ENCODE measurements around the gene SLCO4A1. TPM values are rescaled to one million over a fixed set of nuclear protein-coding genes. Genes with fewer than 3 reads are reported as not detected.

The SLCO4A1 gene
- total and polyA plus RNA-seq, 2 experiments from 2014 or later: 0.22 to 0.43 TPM

GRCh38 chr20:62693524-62693922, 51.2 kb downstream of the SLCO4A1 start:
- Histone ChIP-seq H3K4me1 (ENCODE audit: insufficient read depth) (no peaks in the 10 kb centered on the region), H3K4me2 (ENCODE audit: unreplicated experiment) (no peak overlapping the region), H3F3A (ENCODE audit: insufficient read depth) (no peaks in the 10 kb centered on the region), H3K9me3 (ENCODE audit: low read depth) (no peaks in the 10 kb centered on the region), H3K9ac (no peak overlapping the region), H3K27ac (no peak overlapping the region), H4K20me1 (ENCODE audit: insufficient read depth) (no peaks in the 10 kb centered on the region), H2AFZ (no peak overlapping the region), H3K79me2 (ENCODE audit: insufficient read depth) (no peaks in the 10 kb centered on the region), H3K4me3 (no peak overlapping the region), H3K9me2 (ENCODE audit: insufficient read depth) (no peaks in the 10 kb centered on the region), H3K36me3 (ENCODE audit: low read depth) (no peaks in the 10 kb centered on the region), H3K27me3 (replicated peaks; ENCODE audit: insufficient read depth) (peaks cover 10% of the 10 kb centered on the region; the same call in 1 of the 2 replicates)
- TF ChIP-seq EZH2 (IDR thresholded peaks at IDR 0.05; ENCODE audit: insufficient read depth, poor library complexity, severe bottlenecking): no peak
- TF ChIP-seq EZH2phosphoT487 (IDR thresholded peaks at IDR 0.05; ENCODE audit: insufficient read depth, low read depth): no peak
- 58 to 61% methylated on average over 10 of the region's 10 CpGs for WGBS, 2 experiments (ENCODE audit: low coverage in 1 of 2, low lambda C conversion rate in 2 of 2, missing lambda C conversion rate in 2 of 2)
- DNase-seq: no peak
- in situ Hi-C loops (cut with MboI): no loop called here

GRCh38 chr20:62694106-62694505, 51.8 kb downstream of the SLCO4A1 start:
- Histone ChIP-seq H3K79me2 (ENCODE audit: insufficient read depth) (no peaks in the 10 kb centered on the region), H2AFZ (no peak overlapping the region), H3K4me2 (ENCODE audit: unreplicated experiment) (no peak overlapping the region), H4K20me1 (ENCODE audit: insufficient read depth) (no peaks in the 10 kb centered on the region), H3K27ac (no peak overlapping the region), H3K27me3 (replicated peaks; ENCODE audit: insufficient read depth) (peaks cover 10% of the 10 kb centered on the region; the same call in 1 of the 2 replicates), H3F3A (ENCODE audit: insufficient read depth) (no peaks in the 10 kb centered on the region), H3K9ac (no peak overlapping the region), H3K4me3 (no peak overlapping the region), H3K9me3 (ENCODE audit: low read depth) (no peaks in the 10 kb centered on the region), H3K36me3 (ENCODE audit: low read depth) (no peaks in the 10 kb centered on the region), H3K4me1 (ENCODE audit: insufficient read depth) (no peaks in the 10 kb centered on the region), H3K9me2 (ENCODE audit: insufficient read depth) (no peaks in the 10 kb centered on the region)
- 72 to 76% methylated on average over 10 of the region's 10 CpGs for WGBS, 2 experiments (ENCODE audit: low coverage in 1 of 2, low lambda C conversion rate in 2 of 2, missing lambda C conversion rate in 2 of 2)
- TF ChIP-seq EZH2 (IDR thresholded peaks at IDR 0.05; ENCODE audit: insufficient read depth, poor library complexity, severe bottlenecking) (no peak), EZH2phosphoT487 (IDR thresholded peaks at IDR 0.05; ENCODE audit: insufficient read depth, low read depth) (no peak)
- in situ Hi-C loops (cut with MboI): no loop called here
- DNase-seq: no peak

- WGBS, 2 experiments (ENCODE audit: low coverage in 1 of 2, low lambda C conversion rate in 2 of 2, missing lambda C conversion rate in 2 of 2): 61 to 62% methylated on average over 15 of the region's 15 CpGs
- Histone ChIP-seq H3K4me1 (ENCODE audit: insufficient read depth) (no peaks in the 10 kb centered on the region), H4K20me1 (ENCODE audit: insufficient read depth) (no peaks in the 10 kb centered on the region), H3K79me2 (ENCODE audit: insufficient read depth) (no peaks in the 10 kb centered on the region), H3K27ac (no peak overlapping the region), H3K4me2 (ENCODE audit: unreplicated experiment) (no peak overlapping the region), H3K9me2 (ENCODE audit: insufficient read depth) (no peaks in the 10 kb centered on the region), H3K9me3 (ENCODE audit: low read depth) (no peaks in the 10 kb centered on the region), H3K4me3 (no peak overlapping the region), H3K9ac (no peak overlapping the region), H3K27me3 (replicated peaks; ENCODE audit: insufficient read depth) (peaks cover 10% of the 10 kb centered on the region; the same call in 1 of the 2 replicates), H2AFZ (no peak overlapping the region), H3K36me3 (ENCODE audit: low read depth) (no peaks in the 10 kb centered on the region), H3F3A (ENCODE audit: insufficient read depth) (no peaks in the 10 kb centered on the region)
- DNase-seq: no peak
- in situ Hi-C loops (cut with MboI): loop anchor here (5.0 kb wide), 1 partner anchor 52 kb away; no protein-coding TSS in a partner anchor
- TF ChIP-seq EZH2 (IDR thresholded peaks at IDR 0.05; ENCODE audit: insufficient read depth, poor library complexity, severe bottlenecking) (no peak), EZH2phosphoT487 (IDR thresholded peaks at IDR 0.05; ENCODE audit: insufficient read depth, low read depth) (no peak)
These were observed 52.6 kb downstream of the SLCO4A1 start for GRCh38 chr20:62694868-62695267.

GRCh38 chr20:62695448-62696414, 53.4 kb downstream of the SLCO4A1 start:
- Histone ChIP-seq H3K4me1 (ENCODE audit: insufficient read depth) (no peaks in the 10 kb centered on the region), H3F3A (ENCODE audit: insufficient read depth) (no peaks in the 10 kb centered on the region), H3K9me3 (ENCODE audit: low read depth) (no peaks in the 10 kb centered on the region), H3K9me2 (ENCODE audit: insufficient read depth) (no peaks in the 10 kb centered on the region), H3K79me2 (ENCODE audit: insufficient read depth) (no peaks in the 10 kb centered on the region), H4K20me1 (ENCODE audit: insufficient read depth) (no peaks in the 10 kb centered on the region), H3K36me3 (ENCODE audit: low read depth) (no peaks in the 10 kb centered on the region), H2AFZ (no peak overlapping the region), H3K4me3 (no peak overlapping the region), H3K4me2 (ENCODE audit: unreplicated experiment) (no peak overlapping the region), H3K9ac (no peak overlapping the region), H3K27ac (no peak overlapping the region), H3K27me3 (replicated peaks; ENCODE audit: insufficient read depth) (peaks cover 10% of the 10 kb centered on the region; the same call in 1 of the 2 replicates)
- 67 to 68% methylated on average over 29 to 32 of the region's 32 CpGs for WGBS, 2 experiments (ENCODE audit: low coverage in 1 of 2, low lambda C conversion rate in 2 of 2, missing lambda C conversion rate in 2 of 2)
- TF ChIP-seq EZH2 (IDR thresholded peaks at IDR 0.05; ENCODE audit: insufficient read depth, poor library complexity, severe bottlenecking) (no peak), EZH2phosphoT487 (IDR thresholded peaks at IDR 0.05; ENCODE audit: insufficient read depth, low read depth) (no peak)
- no peak for DNase-seq
- in situ Hi-C loops (cut with MboI): loop anchor here (5.0 kb wide), 1 partner anchor 52 kb away; no protein-coding TSS in a partner anchor

All from GM23248 (cell line).